ENCODE results near the gene LBX2.

The LBX2 gene

GRCh38 chr2:74450570-74451190 is 48.7 kb downstream of the LBX2 start:
- no peak for DNase-seq

GRCh38 chr2:74448771-74449170 is 50.6 kb downstream of the LBX2 start:
- DNase-seq: no peak

All from GF-D8 (cell line).